HG03442 (cell line): Measurements from ENCODE around the gene DGKD.
A peak's percentile ranks its signal among the peaks of the same experiment; 100 is the strongest.
"Not testable (repeated sequence)": the region's sequence is repeated elsewhere in the genome, so short reads cannot be mapped to it uniquely, and the experiment has no call there.

Source experiments
- ATAC-seq: cut with Tn5 transposase; IDR thresholded peaks from one replicate; pipeline ENCODE4 v1.9.1; 2021; ENCODE audit warnings: mild to moderate bottlenecking, moderate library complexity; ENCODE audit not compliant: unreplicated experiment

Gene DGKD

DNA sequence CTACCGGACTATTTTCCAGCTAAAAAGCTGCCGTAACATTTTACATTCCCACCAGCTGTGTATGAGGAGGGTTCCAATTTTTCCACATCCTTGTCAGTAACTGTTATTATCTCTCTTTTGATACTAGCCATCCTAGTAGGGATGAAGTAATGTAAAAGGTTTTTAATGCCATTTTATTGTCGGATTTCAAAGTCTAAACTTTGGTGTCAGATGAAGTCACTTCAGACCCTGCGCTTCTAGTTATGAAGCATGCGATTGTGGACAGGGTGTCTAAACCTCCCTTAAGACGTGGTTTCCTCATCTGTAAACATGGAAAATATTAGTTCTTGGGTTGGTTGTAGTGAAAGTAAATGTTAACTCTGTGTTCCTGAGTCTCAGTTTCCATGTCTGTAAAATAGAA is 4.7 kb downstream of the DGKD start:
- ATAC-seq, result no peak

- ATAC-seq, result no peak
These were observed 5.5 kb downstream of the DGKD start for GRCh38 chr2:233359823-233360222.

DNA sequence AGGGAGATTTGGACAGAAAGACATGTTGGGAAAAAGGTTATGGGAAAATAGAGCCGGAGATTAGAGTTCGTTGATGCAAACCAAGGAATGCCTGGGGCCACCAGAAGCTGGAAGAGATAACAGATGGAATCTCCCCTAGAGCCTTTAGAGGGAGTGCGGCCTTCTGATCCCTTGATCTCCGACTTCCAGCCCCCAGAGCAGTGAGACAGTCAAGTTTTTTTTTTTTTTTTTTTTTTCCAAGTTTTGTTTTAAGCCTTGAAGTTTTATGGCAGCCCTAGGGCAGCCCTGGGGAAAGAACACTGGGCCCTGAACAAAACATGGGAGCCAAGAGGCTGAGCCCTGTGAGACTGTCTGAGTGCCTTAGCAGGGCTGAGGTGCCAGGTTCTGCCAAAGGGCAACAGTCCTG is 6.5 kb downstream of the DGKD start:
- no peak for ATAC-seq

DNA sequence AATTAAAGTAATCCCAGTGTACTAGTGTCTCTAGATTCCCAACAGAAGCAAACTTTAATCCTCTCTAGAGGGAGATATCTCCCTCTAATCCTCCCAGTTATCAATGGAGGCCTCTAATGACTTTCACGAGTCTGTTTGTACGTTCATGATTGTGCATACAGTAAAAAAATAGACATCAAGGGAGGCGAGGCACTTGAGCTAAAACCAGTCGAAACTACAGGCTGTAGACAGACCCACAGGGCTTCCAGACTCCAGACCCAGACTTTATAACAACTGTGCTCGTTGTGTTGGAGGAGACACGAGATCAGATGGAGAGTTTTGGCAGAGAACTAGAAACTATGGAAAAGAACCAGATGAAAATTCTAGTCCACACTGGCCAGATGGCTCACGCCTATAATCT is 7.0 kb downstream of the DGKD start:
- no peak for ATAC-seq

DNA sequence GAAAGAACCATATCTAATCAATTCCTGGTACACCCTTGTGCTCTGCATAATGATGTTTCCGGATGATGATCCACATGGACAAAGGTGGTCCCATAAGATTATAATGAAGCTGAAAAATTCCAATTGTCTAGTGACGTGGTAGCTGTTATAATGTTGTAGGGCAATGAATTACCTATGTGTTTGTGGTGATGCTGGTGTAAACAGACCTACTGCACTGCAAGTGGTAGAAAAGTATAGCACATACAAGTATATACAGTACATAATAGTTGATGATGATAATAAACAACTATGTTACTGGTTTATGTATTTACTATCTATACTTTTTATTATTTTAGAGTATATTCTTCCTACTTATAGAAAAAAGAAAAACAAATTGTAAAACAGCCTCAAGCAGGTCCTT is 8.4 kb downstream of the DGKD start:
- ATAC-seq, result no peak

DNA sequence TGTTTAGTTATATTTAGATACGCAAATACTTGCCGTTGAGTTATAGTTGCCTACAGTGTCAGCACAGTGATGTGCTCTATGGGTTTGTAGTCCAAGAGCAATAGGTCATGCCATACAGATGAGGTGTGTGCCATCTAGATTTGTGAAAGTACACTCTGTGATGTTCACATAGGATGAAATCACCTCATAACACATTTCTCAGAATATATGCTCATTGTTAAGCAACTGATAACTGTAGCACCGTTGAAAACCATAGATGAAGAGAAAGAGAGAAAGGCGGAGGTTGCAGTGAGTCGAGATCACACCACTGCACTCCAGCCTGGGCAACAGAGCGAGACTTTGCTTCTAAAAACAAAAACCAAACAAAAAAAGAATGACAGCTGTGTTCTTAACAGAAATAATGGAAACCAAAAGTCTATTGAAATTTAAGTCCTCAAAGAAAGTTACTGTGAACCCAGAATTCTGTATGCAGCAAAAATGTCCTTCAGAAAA is 9.5 kb downstream of the DGKD start:
- ATAC-seq, result no peak

- ATAC-seq, result no peak
These were observed 11.7 kb downstream of the DGKD start for GRCh38 chr2:233365861-233366520.

GRCh38 chr2:233367586-233367985 is 13.3 kb downstream of the DGKD start:
- no peak for ATAC-seq

DNA sequence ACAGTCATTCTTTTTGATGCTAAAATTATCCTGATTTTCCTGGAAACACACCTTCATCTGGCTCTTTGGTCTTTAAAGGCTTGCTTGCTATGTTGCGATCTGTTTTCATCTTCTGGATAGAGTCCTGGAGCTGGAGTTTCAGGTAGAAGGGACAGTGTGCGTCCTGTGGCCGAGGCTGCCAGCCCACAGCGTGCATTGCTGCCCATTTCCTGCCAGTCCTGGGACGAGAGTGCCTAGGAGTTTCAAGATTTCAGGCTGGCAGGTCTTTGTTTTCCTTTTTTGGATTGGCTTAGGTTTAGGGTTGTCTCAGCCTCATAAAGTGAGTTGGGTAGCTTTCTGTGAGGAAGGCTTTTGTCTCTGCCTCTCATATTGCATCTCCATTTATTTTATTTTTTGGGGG is 14.5 kb downstream of the DGKD start:
- no peak for ATAC-seq

- no peak for ATAC-seq
These were observed 15.2 kb downstream of the DGKD start for GRCh38 chr2:233369462-233369861.

DNA sequence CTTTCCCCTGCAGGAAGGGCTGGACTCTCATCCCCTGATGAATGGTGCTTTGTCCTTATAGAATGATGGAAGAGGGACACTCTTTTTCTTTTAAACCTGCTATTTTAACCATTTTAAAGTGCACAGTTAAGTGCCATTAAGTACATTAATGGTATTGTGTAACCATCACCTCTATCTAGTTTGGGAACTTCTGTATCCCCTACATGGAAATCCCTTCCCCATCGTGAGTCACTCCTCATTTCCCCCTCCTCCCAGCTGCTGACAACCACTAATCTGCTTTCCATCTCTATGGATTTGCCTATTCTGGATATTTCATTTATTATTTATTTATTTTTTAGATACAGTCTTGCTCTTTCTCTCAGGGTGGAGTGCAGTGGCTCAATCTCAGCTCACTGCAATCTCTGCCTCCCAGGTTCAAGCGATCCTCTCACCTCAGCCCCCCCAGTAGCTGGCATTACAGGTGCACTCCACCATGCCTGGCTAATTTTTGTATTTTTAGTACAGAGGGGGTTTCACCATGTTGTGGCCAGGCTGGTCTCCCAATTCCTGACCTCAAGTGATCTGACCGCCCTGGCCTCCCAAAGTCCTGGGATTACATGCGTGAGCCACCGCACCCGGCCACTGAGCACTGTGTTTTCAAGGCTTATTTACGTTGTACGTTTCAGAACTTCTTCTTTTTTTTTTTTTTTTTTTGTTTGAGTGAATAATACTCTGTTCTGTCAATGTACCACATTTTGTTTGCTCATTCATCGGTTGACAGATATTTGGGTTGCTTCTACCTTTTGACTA is 15.8 kb downstream of the DGKD start:
- ATAC-seq, result no peak

DNA sequence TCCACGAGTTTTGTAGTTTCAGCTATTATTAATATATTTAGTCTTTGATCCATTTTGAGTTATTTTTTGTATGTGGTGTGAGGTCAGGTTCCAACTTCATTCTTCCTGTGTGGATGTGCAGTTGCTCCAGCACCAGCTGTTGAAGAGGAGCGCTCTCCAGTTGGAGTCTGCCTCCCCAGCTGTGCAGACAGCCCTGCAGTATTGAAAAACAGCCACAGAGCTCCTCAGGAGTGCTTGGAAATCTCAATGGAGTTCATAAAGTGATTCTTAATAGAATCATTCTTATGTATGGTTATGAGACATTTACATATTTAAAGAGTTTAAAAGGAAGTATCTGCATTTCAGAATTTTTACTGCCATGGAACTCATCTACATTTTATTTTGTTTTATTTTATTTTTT is 17.3 kb downstream of the DGKD start:
- no peak for ATAC-seq

- no peak for ATAC-seq
These were observed 18.6 kb downstream of the DGKD start for GRCh38 chr2:233372855-233373254.

GRCh38 chr2:233373316-233373715 is 19.0 kb downstream of the DGKD start:
- no peak for ATAC-seq

GRCh38 chr2:233374776-233375175 is 20.5 kb downstream of the DGKD start:
- ATAC-seq, result not testable (repeated sequence)

GRCh38 chr2:233375490-233376314 is 21.4 kb downstream of the DGKD start:
- ATAC-seq, result peak; percentile 37

DNA sequence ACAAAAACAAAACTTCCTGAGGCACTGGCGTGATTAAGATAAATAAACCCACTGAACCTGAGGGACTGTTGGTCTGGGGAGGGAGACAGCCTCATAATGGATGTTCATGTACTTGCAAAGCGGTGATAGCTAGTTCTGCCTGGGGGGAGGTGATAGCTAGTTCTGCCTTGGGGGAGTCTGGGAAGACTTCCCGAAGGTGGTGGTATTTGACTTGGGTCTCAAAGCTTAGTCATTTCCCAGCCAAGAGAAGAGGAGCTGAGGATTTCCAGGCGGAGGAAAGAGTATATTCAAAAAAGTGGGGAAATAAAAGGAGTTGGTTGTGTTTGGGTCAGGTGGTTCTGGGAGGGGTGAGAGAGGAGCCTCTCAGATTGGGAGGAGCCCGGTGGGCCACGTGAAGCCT is 24.7 kb downstream of the DGKD start:
- ATAC-seq, result no peak

GRCh38 chr2:233379441-233379840 is 25.1 kb downstream of the DGKD start:
- ATAC-seq, result no peak

GRCh38 chr2:233380132-233380895 is 26.0 kb downstream of the DGKD start:
- no peak for ATAC-seq

DNA sequence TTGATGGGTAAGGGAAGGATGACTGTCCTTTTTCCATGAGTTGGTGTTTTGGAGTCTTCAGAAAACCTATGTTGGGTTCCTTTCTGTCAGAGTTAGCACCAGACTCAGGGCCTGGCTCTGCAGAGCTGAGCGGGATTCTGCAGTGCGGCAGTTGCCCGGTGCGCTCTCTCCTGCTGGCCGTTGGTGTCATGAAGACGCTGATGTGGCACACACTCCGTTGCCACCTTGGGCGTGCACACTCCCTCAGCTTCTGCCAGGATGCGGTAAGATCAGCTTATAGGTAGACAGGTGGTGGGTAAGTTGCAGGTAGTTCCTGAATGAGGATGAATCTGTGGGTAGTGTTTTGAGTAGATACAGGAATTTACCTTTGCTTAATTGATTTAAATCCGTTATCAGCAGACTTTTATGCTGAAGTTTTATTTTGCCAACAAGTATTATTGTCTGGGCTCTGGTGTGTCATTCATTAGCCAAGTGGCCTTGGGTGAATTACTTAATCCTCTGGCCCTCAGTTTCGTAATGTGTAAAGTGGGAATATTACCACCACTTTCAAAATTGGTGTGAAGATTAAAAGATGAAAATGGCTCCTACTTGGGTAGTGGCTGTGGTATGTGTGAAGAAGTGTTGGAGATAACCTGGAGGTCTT is 26.8 kb downstream of the DGKD start:
- no peak for ATAC-seq
